HEK293 (cell line): ENCODE data around the gene ZFX.

ENCODE experiments used
- HOXA7 ChIP-seq: sonication (generic); formaldehyde crosslinking; IDR thresholded peaks from 2 replicates; pipeline ENCODE4 v1.8.1; 2022; ENCODE audit warnings: missing genetic modification reagents, borderline replicate concordance
- SALL2 ChIP-seq: fragments of 450-650 bp; formaldehyde crosslinking; IDR thresholded peaks from 2 replicates; pipeline ENCODE4 v1.5.0; 2017; ENCODE audit warnings: missing biosample characterization, mild to moderate bottlenecking, missing genetic modification characterization, borderline replicate concordance
- WT1 ChIP-seq: fragments of 450-650 bp; formaldehyde crosslinking; IDR thresholded peaks from 2 replicates; pipeline ENCODE4 v1.5.1; 2016; ENCODE audit warnings: missing biosample characterization, missing genetic modification characterization
- ZBTB1 ChIP-seq: fragments of 450-650 bp; formaldehyde crosslinking; IDR thresholded peaks from 2 replicates; pipeline ENCODE4 v1.5.1; 2016; ENCODE audit warnings: missing biosample characterization, missing genetic modification characterization
- ZBTB17 ChIP-seq: fragments of 450-650 bp; formaldehyde crosslinking; IDR thresholded peaks from 2 replicates; pipeline ENCODE4 v1.5.1; 2016; ENCODE audit warnings: missing biosample characterization, missing genetic modification characterization
- ZBTB7A ChIP-seq: fragments of 450-650 bp; formaldehyde crosslinking; IDR thresholded peaks from 2 replicates; pipeline ENCODE4 v1.5.1; 2016; ENCODE audit warnings: low read depth, missing biosample characterization, missing genetic modification characterization
- TF ChIP-seq, protein P1 (sequence below): fragments of 450-650 bp; formaldehyde crosslinking; IDR thresholded peaks from 2 replicates; pipeline ENCODE4 v1.5.1; 2016; ENCODE audit warnings: missing biosample characterization, missing genetic modification characterization
- TF ChIP-seq, protein P2 (sequence below): fragments of 450-650 bp; formaldehyde crosslinking; IDR thresholded peaks from 2 replicates; pipeline ENCODE4 v1.5.1; 2016; ENCODE audit warnings: missing biosample characterization, missing genetic modification characterization
- TF ChIP-seq, protein P3 (sequence below): fragments of 450-650 bp; formaldehyde crosslinking; IDR thresholded peaks from 2 replicates; pipeline ENCODE4 v1.5.1; 2017; ENCODE audit warnings: missing biosample characterization, missing genetic modification characterization

DNA sequence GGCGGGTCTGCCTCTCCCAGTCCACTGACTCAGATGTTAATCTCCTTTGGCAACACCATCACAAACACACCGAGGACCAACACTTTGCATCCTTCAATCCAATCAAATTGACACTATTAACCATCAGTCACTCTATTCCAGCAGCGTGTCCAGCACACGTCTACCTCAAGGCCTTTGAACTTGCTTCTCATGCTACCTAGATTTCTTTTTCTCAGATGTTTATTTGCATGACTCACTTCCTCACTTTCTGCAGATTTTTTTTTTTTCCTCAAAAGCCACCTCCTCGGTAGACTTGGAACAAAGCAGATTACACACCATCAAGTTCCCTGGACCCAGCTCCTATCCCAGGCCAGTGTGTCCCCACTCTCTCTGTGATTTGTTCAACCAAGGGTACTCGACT is 114.9 kb downstream of the ZFX start:
- TF ChIP-seq ZBTB7A (tag by site-specific recombination) (no peak), SALL2 (no peak), ZBTB17 (tag by site-specific recombination) (no peak), WT1 (tag by site-specific recombination) (no peak), ZBTB1 (no peak), HOXA7 (CRISPR knock-in tag) (no peak)
- TF ChIP-seq, protein P1, sequence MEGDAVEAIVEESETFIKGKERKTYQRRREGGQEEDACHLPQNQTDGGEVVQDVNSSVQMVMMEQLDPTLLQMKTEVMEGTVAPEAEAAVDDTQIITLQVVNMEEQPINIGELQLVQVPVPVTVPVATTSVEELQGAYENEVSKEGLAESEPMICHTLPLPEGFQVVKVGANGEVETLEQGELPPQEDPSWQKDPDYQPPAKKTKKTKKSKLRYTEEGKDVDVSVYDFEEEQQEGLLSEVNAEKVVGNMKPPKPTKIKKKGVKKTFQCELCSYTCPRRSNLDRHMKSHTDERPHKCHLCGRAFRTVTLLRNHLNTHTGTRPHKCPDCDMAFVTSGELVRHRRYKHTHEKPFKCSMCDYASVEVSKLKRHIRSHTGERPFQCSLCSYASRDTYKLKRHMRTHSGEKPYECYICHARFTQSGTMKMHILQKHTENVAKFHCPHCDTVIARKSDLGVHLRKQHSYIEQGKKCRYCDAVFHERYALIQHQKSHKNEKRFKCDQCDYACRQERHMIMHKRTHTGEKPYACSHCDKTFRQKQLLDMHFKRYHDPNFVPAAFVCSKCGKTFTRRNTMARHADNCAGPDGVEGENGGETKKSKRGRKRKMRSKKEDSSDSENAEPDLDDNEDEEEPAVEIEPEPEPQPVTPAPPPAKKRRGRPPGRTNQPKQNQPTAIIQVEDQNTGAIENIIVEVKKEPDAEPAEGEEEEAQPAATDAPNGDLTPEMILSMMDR (tag by site-specific recombination) = no peak
- TF ChIP-seq, protein P2, sequence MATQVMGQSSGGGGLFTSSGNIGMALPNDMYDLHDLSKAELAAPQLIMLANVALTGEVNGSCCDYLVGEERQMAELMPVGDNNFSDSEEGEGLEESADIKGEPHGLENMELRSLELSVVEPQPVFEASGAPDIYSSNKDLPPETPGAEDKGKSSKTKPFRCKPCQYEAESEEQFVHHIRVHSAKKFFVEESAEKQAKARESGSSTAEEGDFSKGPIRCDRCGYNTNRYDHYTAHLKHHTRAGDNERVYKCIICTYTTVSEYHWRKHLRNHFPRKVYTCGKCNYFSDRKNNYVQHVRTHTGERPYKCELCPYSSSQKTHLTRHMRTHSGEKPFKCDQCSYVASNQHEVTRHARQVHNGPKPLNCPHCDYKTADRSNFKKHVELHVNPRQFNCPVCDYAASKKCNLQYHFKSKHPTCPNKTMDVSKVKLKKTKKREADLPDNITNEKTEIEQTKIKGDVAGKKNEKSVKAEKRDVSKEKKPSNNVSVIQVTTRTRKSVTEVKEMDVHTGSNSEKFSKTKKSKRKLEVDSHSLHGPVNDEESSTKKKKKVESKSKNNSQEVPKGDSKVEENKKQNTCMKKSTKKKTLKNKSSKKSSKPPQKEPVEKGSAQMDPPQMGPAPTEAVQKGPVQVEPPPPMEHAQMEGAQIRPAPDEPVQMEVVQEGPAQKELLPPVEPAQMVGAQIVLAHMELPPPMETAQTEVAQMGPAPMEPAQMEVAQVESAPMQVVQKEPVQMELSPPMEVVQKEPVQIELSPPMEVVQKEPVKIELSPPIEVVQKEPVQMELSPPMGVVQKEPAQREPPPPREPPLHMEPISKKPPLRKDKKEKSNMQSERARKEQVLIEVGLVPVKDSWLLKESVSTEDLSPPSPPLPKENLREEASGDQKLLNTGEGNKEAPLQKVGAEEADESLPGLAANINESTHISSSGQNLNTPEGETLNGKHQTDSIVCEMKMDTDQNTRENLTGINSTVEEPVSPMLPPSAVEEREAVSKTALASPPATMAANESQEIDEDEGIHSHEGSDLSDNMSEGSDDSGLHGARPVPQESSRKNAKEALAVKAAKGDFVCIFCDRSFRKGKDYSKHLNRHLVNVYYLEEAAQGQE (tag by site-specific recombination) = no peak
- TF ChIP-seq, protein P3, sequence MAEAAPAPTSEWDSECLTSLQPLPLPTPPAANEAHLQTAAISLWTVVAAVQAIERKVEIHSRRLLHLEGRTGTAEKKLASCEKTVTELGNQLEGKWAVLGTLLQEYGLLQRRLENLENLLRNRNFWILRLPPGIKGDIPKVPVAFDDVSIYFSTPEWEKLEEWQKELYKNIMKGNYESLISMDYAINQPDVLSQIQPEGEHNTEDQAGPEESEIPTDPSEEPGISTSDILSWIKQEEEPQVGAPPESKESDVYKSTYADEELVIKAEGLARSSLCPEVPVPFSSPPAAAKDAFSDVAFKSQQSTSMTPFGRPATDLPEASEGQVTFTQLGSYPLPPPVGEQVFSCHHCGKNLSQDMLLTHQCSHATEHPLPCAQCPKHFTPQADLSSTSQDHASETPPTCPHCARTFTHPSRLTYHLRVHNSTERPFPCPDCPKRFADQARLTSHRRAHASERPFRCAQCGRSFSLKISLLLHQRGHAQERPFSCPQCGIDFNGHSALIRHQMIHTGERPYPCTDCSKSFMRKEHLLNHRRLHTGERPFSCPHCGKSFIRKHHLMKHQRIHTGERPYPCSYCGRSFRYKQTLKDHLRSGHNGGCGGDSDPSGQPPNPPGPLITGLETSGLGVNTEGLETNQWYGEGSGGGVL = no peak
